IMR-90 (cell line): ENCODE measurements around the gene KRT72. TPM values are rescaled to one million over a fixed set of nuclear protein-coding genes. Genes with fewer than 3 reads are reported as not detected.

Experiments
- ATAC-seq: fragments of 200-7000 bp; cut with Tn5 transposase; 2 replicates; pipeline ENCODE4 v1.9.1; 2020; ENCODE audit warnings: low read depth, mild to moderate bottlenecking, moderate library complexity
- BruUV-seq: library from RNA; stranded (reverse); fragments of 400-500 nt; replicated peaks from 2 replicates; lab custom pipeline; 2021; lab: Mats Ljungman, UMichigan
- CTCF ChIA-PET: fragments of 300-600 bp; formaldehyde crosslinking; extraction: SDS; loops from one replicate; lab custom pipeline; 2021; ENCODE audit warnings: antibody characterized with exemption; lab: Yijun Ruan, JAX
- POLR2A ChIA-PET: fragments of 300-600 bp; sonication (Branson Sonifier 250); formaldehyde crosslinking; loops from one replicate; lab custom pipeline; 2022; ENCODE audit warnings: antibody characterized with exemption; ENCODE audit not compliant: unreplicated experiment; lab: Charles Lee
- DNase-seq: peaks from one replicate; pipeline ENCODE4 v3.0.0; 2013
- H2AFZ ChIP-seq: replicated peaks from 2 replicates; pipeline ENCODE3; 2013; ENCODE audit warnings: low read length, mild to moderate bottlenecking; ENCODE audit not compliant: poor library complexity
- H2AK5ac ChIP-seq: 2 replicates; pipeline ENCODE4 v1.6.1; 2013; ENCODE audit warnings: low read depth, low read length, inconsistent platforms
- H2AK9ac ChIP-seq: replicated peaks from 2 replicates; pipeline ENCODE3; 2013; ENCODE audit warnings: mild to moderate bottlenecking, low read depth, low read length, moderate library complexity; ENCODE audit not compliant: poor library complexity
- H2BK120ac ChIP-seq: 2 replicates; pipeline ENCODE4 v1.6.1; 2013; ENCODE audit warnings: low read depth, low read length, inconsistent platforms
- H2BK15ac ChIP-seq: 3 replicates; pipeline ENCODE4 v1.6.1; 2013; ENCODE audit warnings: low read depth, low read length, inconsistent platforms
- H2BK20ac ChIP-seq: 2 replicates; pipeline ENCODE4 v1.6.1; 2013; ENCODE audit warnings: low read depth, mild to moderate bottlenecking, inconsistent platforms, low read length, moderate library complexity
- H2BK5ac ChIP-seq: 2 replicates; pipeline ENCODE4 v1.6.1; 2013; ENCODE audit warnings: mild to moderate bottlenecking, low read depth, low read length, inconsistent platforms; ENCODE audit not compliant: poor library complexity, severe bottlenecking
- H3K14ac ChIP-seq: replicated peaks from 2 replicates; pipeline ENCODE4 v1.6.1; 2013; ENCODE audit warnings: low read depth, low read length, inconsistent platforms
- H3K18ac ChIP-seq: 2 replicates; pipeline ENCODE4 v1.6.1; 2013; ENCODE audit warnings: low read depth, low read length, control low read depth
- H3K23ac ChIP-seq: 2 replicates; pipeline ENCODE4 v1.6.1; 2013; ENCODE audit warnings: low read depth, low read length, inconsistent platforms
- H3K27ac ChIP-seq: 2 replicates; pipeline ENCODE4 v1.5.1; 2013; ENCODE audit warnings: mild to moderate bottlenecking, control low read depth, low read length; ENCODE audit not compliant: insufficient read depth
- H3K27me3 ChIP-seq: 2 replicates; pipeline ENCODE4 v1.6.1; 2013; ENCODE audit warnings: low read length; ENCODE audit not compliant: control insufficient read depth, insufficient read depth
- H3K36me3 ChIP-seq: 2 replicates; pipeline ENCODE4 v1.6.1; 2013; ENCODE audit warnings: low read length, mixed read lengths; ENCODE audit not compliant: control insufficient read depth, insufficient read depth
- H3K4ac ChIP-seq: 2 replicates; pipeline ENCODE4 v1.6.1; 2013; ENCODE audit warnings: low read depth, low read length, inconsistent platforms
- H3K4me1 ChIP-seq: 2 replicates; pipeline ENCODE4 v1.6.1; 2013; ENCODE audit warnings: low read length, mixed read lengths; ENCODE audit not compliant: control insufficient read depth, insufficient read depth
- H3K4me2 ChIP-seq: 2 replicates; pipeline ENCODE4 v1.6.1; 2013; ENCODE audit warnings: low read depth, mild to moderate bottlenecking, control low read depth, low read length, moderate library complexity
- H3K4me3 ChIP-seq: 2 replicates; pipeline ENCODE4 v1.5.1; 2013; ENCODE audit warnings: low read depth, mild to moderate bottlenecking, control low read depth, low read length, moderate library complexity; ENCODE audit not compliant: insufficient read depth
- H3K56ac ChIP-seq: 2 replicates; pipeline ENCODE4 v1.6.1; 2013; ENCODE audit warnings: low read length, inconsistent platforms; ENCODE audit not compliant: insufficient read depth; ENCODE audit errors: extremely low read depth
- H3K79me1 ChIP-seq, 2 experiments: 2 replicates each; pipeline ENCODE4 v1.6.1; 2013; ENCODE audit warnings: low read length in 2 of 2, inconsistent platforms in 1 of 2, low read depth in 1 of 2
- H3K9ac ChIP-seq: 2 replicates; pipeline ENCODE4 v1.6.1; 2013; ENCODE audit warnings: low read depth, low read length, control low read depth
- H3K9me1 ChIP-seq: 2 replicates; pipeline ENCODE4 v1.6.1; 2013; ENCODE audit warnings: low read length, inconsistent platforms; ENCODE audit not compliant: insufficient read depth
- H3K9me3 ChIP-seq: 2 replicates; pipeline ENCODE4 v1.6.1; 2013; ENCODE audit warnings: low read length; ENCODE audit not compliant: control insufficient read depth, insufficient read depth
- H4K20me1 ChIP-seq: 2 replicates; pipeline ENCODE4 v1.6.1; 2013; ENCODE audit warnings: low read length, inconsistent platforms; ENCODE audit not compliant: insufficient read depth
- H4K5ac ChIP-seq: 2 replicates; pipeline ENCODE4 v1.6.1; 2013; ENCODE audit warnings: mild to moderate bottlenecking, low read depth, low read length, control low read depth
- H4K8ac ChIP-seq, 2 experiments: 2 replicates each; pipeline ENCODE4 v1.6.1; 2013; ENCODE audit warnings: low read depth in 2 of 2, low read length in 2 of 2, control low read depth in 1 of 2, inconsistent platforms in 1 of 2
- H4K91ac ChIP-seq: 2 replicates; pipeline ENCODE4 v1.6.1; 2013; ENCODE audit warnings: low read depth, low read length, inconsistent platforms; ENCODE audit not compliant: insufficient read depth
- BHLHE40 ChIP-seq: fragments of 150-350 bp; IDR thresholded peaks from 2 replicates; pipeline ENCODE4 v1.6.1; 2016; ENCODE audit warnings: mild to moderate bottlenecking, low read depth, low read length
- CEBPB ChIP-seq: IDR thresholded peaks from 2 replicates; pipeline ENCODE4 v1.6.1; 2012; ENCODE audit warnings: low read depth, low read length, improper control_type of control experiment
- ELK1 ChIP-seq: fragments of 150-350 bp; IDR thresholded peaks from 2 replicates; pipeline ENCODE4 v1.6.1; 2016; ENCODE audit warnings: low read depth, mild to moderate bottlenecking, low read length, moderate library complexity, borderline replicate concordance
- MAFK ChIP-seq: IDR thresholded peaks from 2 replicates; pipeline ENCODE4 v1.6.1; 2012; ENCODE audit warnings: low read depth, low read length, improper control_type of control experiment
- MAZ ChIP-seq: IDR thresholded peaks from 2 replicates; pipeline ENCODE4 v1.6.1; 2012; ENCODE audit warnings: low read depth, mild to moderate bottlenecking, low read length, improper control_type of control experiment, moderate library complexity, borderline replicate concordance
- MXI1 ChIP-seq: IDR thresholded peaks from 2 replicates; pipeline ENCODE4 v1.6.1; 2012; ENCODE audit warnings: low read depth, mild to moderate bottlenecking, low read length, moderate library complexity, borderline replicate concordance
- NFE2L2 ChIP-seq: fragments of 150-350 bp; IDR thresholded peaks from 2 replicates; pipeline ENCODE4 v1.6.1; 2016; ENCODE audit warnings: low read depth, mild to moderate bottlenecking, low read length
- POLR2A ChIP-seq: IDR thresholded peaks from 2 replicates; pipeline ENCODE4 v1.6.1; 2012; ENCODE audit warnings: mild to moderate bottlenecking, low read depth, low read length
- RCOR1 ChIP-seq: IDR thresholded peaks from 2 replicates; pipeline ENCODE4 v1.6.1; 2012; ENCODE audit warnings: mild to moderate bottlenecking, low read length, improper control_type of control experiment; ENCODE audit not compliant: insufficient replicate concordance
- RFX5 ChIP-seq: IDR thresholded peaks from 2 replicates; pipeline ENCODE4 v1.8.0; 2012; ENCODE audit warnings: low read depth, mild to moderate bottlenecking, low read length, moderate library complexity
- SMC3 ChIP-seq: fragments of 150-350 bp; IDR thresholded peaks from 2 replicates; pipeline ENCODE4 v1.6.1; 2016; ENCODE audit warnings: low read depth, mild to moderate bottlenecking, antibody characterized with exemption, low read length, moderate library complexity
- USF2 ChIP-seq: fragments of 150-350 bp; IDR thresholded peaks from 2 replicates; pipeline ENCODE4 v1.6.1; 2017; ENCODE audit warnings: mild to moderate bottlenecking, antibody characterized with exemption, low read length, low read depth
- WGBS, 2 experiments: methylation state at CpG; one replicate each; pipeline versions ENCODE4 v1.1.5 to v1.1.7; 2013; ENCODE audit warnings: missing lambda C conversion rate in 2 of 2; ENCODE audit not compliant: insufficient read length in 1 of 2; ENCODE audit errors: extremely low coverage in 2 of 2; 5-methylcytosine and 5-hydroxymethylcytosine counted together
- dilution Hi-C: fragments of 300-500 bp; cut with HindIII; formaldehyde crosslinking; loops from one replicate; pipeline ENCODE4 v1.14.3; 2018; ENCODE audit warnings: low sequenced_read_pairs; ENCODE audit not compliant: unreplicated experiment
- in situ Hi-C: fragments of 300-500 bp; cut with MboI; formaldehyde crosslinking; loops from 3 replicates; pipeline ENCODE4 v1.14.3; 2019; ENCODE audit warnings: low sequenced_read_pairs, inconsistent platforms, mixed read lengths
- intact Hi-C: fragments of 100-400 bp; cut with micrococcal nuclease; formaldehyde crosslinking; loops from 2 replicates; pipeline ENCODE4 v1.10.0; 2022
- polyA plus RNA-seq, 3 experiments: library from polyadenylated mRNA; depleted of rRNA; stranded (reverse); fragments of >200 nt; gene quantifications; 2 replicates each; pipeline ENCODE4 v1.2.3, GENCODE V29; 2012; ENCODE audit warnings: low replicate concordance in 1 of 3
- total RNA-seq: library from RNA; depleted of rRNA; stranded (reverse); fragments of >200 nt; gene quantifications from 2 replicates; pipeline ENCODE4 v1.2.3, GENCODE V29; 2012

Gene KRT72
- total and polyA plus RNA-seq, 2 of the 4 experiments (the other 2 are of a cell fraction), result not detected

GRCh38 chr12:52612431-52613383 lies 11.4 kb upstream of the KRT72 start (continued):
- TF ChIP-seq MXI1, result no peak

GRCh38 chr12:52611080-52611468 lies 9.8 kb upstream of the KRT72 start:
- H4K8ac ChIP-seq, result no peak overlapping the region
- in situ Hi-C loops (no loop called here), intact Hi-C loops (no loop called here), dilution Hi-C loops (no loop called here)
- WGBS, 2 experiments, result 72% methylated on average over 4 of the region's 6 CpGs; no CpG with 5 or more reads in 1 of the 2 experiments
- H4K20me1 ChIP-seq, result no peaks in the 10 kb centered on the region
- no peak overlapping the region for H2AK5ac ChIP-seq
- H2BK120ac ChIP-seq, result no peak overlapping the region
- no peaks in the 10 kb centered on the region for H3K36me3 ChIP-seq
- H3K9ac ChIP-seq, result no peak overlapping the region
- no peak overlapping the region for H3K4me3 ChIP-seq
- ChIA-PET POLR2A (interaction anchor here (0.5 kb wide), 1 partner anchor 520 kb away, joined by 3 read pairs; no protein-coding TSS in a partner anchor), CTCF (no interaction called here)
- H2AFZ ChIP-seq, result no peak overlapping the region
- ATAC-seq (no peak), DNase-seq (no peak)
- no peak overlapping the region for H4K5ac ChIP-seq
- no peak overlapping the region for H3K27ac ChIP-seq
- H2BK5ac ChIP-seq, result no peak overlapping the region
- H3K4ac ChIP-seq, result no peak overlapping the region
- H3K14ac ChIP-seq, result no peak overlapping the region
- peaks cover 37% of the 10 kb centered on the region for H3K27me3 ChIP-seq
- no peaks in the 10 kb centered on the region for H3K4me1 ChIP-seq
- no peak overlapping the region for H2BK20ac ChIP-seq
- H3K4me2 ChIP-seq, result no peak overlapping the region
- no peaks in the 10 kb centered on the region for H3K79me1 ChIP-seq
- H3K56ac ChIP-seq, result no peak overlapping the region
- H3K9me3 ChIP-seq, result no peaks in the 10 kb centered on the region
- no peak overlapping the region for H4K91ac ChIP-seq
- H3K23ac ChIP-seq, result no peak overlapping the region
- no peaks in the 10 kb centered on the region for H3K9me1 ChIP-seq
- BruUV-seq, result no TSS peak
- H2AK9ac ChIP-seq, result no peak overlapping the region
- H2BK15ac ChIP-seq, result no peak overlapping the region
- no peak overlapping the region for H3K18ac ChIP-seq
- no peak for TF ChIP-seq MXI1
- TF ChIP-seq MAFK, result no peak
- no peak for TF ChIP-seq MAZ
- no peak for TF ChIP-seq RFX5
- TF ChIP-seq BHLHE40, result no peak
- no peak for TF ChIP-seq USF2
- TF ChIP-seq NFE2L2, result no peak
- no peak for TF ChIP-seq SMC3
- no peak for TF ChIP-seq RCOR1
- no peak for TF ChIP-seq ELK1
- TF ChIP-seq CEBPB, result no peak
- TF ChIP-seq POLR2A, result no peak
